Subcutaneous abdominal adipose tissue (tissue), 5 donors: Measurements from ENCODE around the gene APOB.

Experiments used
- H3K27ac ChIP-seq: one replicate; pipeline ENCODE4 v1.7.0; 2013; ENCODE audit warnings: low read depth, mild to moderate bottlenecking, inconsistent platforms, low read length, moderate library complexity
- H3K27me3 ChIP-seq, 5 donors: one replicate each; pipeline ENCODE4 v1.7.0; 2013; ENCODE audit warnings: low read length in 5 of 5, inconsistent platforms in 1 of 5; ENCODE audit not compliant: control insufficient read depth in 5 of 5, insufficient read depth in 4 of 5
- H3K36me3 ChIP-seq, 5 donors: one replicate each; pipeline ENCODE4 v1.7.0; 2013; ENCODE audit warnings: low read length in 5 of 5; ENCODE audit not compliant: control insufficient read depth in 5 of 5, insufficient read depth in 5 of 5
- H3K4me1 ChIP-seq, 5 donors: one replicate each; pipeline ENCODE4 v1.7.0; 2013; ENCODE audit warnings: low read length in 5 of 5, mild to moderate bottlenecking in 3 of 5, moderate library complexity in 1 of 5; ENCODE audit not compliant: control insufficient read depth in 5 of 5, insufficient read depth in 5 of 5
- H3K4me3 ChIP-seq, 5 donors: one replicate each; pipeline ENCODE4 v1.7.0; 2013; ENCODE audit warnings: low read length in 5 of 5, low read depth in 1 of 5
- H3K9ac ChIP-seq, 5 donors: one replicate each; pipeline ENCODE4 v1.7.0; 2013; ENCODE audit warnings: low read length in 5 of 5, mild to moderate bottlenecking in 4 of 5, moderate library complexity in 3 of 5
- H3K9me3 ChIP-seq, 5 donors: one replicate each; pipeline ENCODE4 v1.7.0; 2013; ENCODE audit warnings: low read length in 5 of 5; ENCODE audit not compliant: control insufficient read depth in 5 of 5
- donor health status: healthy.
- donor health status: healthy.
- donor health status: healthy.
- donor health status: healthy.
- donor health status: healthy.

The APOB gene

DNA sequence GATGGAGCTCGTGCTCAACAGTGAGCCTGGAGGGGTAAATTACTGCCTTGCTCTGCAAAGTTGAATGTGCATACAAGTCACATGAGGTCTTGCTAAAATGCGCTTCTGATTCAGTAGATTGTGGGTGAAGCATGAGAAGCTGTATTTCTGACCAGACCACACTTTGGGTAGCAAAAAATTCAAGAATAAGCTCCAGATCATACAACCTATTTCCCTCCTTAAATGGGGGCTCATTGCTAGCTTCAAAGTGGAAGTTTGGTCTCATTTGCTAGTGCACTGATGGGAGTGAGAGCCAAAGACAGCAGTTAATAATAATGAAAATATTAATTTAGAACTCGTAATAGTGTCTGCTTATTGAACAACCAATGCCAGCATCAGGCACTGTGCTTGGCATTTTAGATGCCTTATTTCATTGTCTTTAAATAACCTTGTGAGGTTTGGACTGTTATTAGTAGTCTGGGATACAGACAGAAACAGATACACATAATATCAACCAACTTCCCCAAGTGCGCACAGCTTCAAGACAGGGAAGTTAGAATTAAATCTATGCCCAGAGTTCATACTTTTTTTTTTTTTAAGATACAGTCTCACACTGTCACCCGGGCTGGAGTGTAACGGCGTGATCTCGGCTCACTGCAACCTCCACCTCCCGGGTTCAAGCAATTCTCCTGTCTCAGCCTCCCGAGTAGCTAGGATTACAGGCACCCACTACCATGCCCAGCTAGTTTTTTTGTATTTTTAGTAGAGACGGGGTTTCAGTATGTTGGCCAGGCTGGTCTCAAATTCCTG, 18.0 kb downstream of the APOB start:
- H3K9me3 ChIP-seq, result no peaks in the 10 kb centered on the region
- no peak overlapping the region for H3K9ac ChIP-seq
- H3K4me1 ChIP-seq, result no peaks in the 10 kb centered on the region
- H3K27me3 ChIP-seq, result no peaks in the 10 kb centered on the region
- no peak overlapping the region for H3K27ac ChIP-seq
- no peak overlapping the region for H3K4me3 ChIP-seq
- H3K36me3 ChIP-seq, result peaks cover 0 to 28% (median 3%) of the 10 kb centered on the region in 5 donors

GRCh38 chr2:21024722-21025389, 19.0 kb downstream of the APOB start:
- H3K9ac ChIP-seq, result no peak overlapping the region
- H3K36me3 ChIP-seq, result peaks cover 0 to 28% (median 3%) of the 10 kb centered on the region in 5 donors
- H3K4me3 ChIP-seq, result no peak overlapping the region
- no peaks in the 10 kb centered on the region for H3K4me1 ChIP-seq
- H3K27ac ChIP-seq, result no peak overlapping the region
- no peaks in the 10 kb centered on the region for H3K27me3 ChIP-seq
- no peaks in the 10 kb centered on the region for H3K9me3 ChIP-seq

GRCh38 chr2:21024198-21024597, 19.7 kb downstream of the APOB start:
- Histone ChIP-seq H3K27me3 (no peaks in the 10 kb centered on the region), H3K27ac (no peak overlapping the region), H3K4me1 (no peaks in the 10 kb centered on the region), H3K4me3 (no peak overlapping the region), H3K9ac (no peak overlapping the region), H3K36me3 (peaks cover 0 to 28% (median 3%) of the 10 kb centered on the region in 5 donors), H3K9me3 (no peaks in the 10 kb centered on the region)

GRCh38 chr2:21023419-21024181, 20.3 kb downstream of the APOB start:
- Histone ChIP-seq H3K27ac (no peak overlapping the region), H3K4me1 (no peaks in the 10 kb centered on the region), H3K36me3 (peaks cover 0 to 31% (median 3%) of the 10 kb centered on the region in 5 donors)

GRCh38 chr2:21022792-21023367, 21.0 kb downstream of the APOB start:
- no peaks in the 10 kb centered on the region for H3K9me3 ChIP-seq
- H3K36me3 ChIP-seq, result peaks cover 0 to 24% (median 3%) of the 10 kb centered on the region in 5 donors

More at GRCh38 chr2:21023419-21024181, 20.3 kb downstream of the APOB start:
- H3K4me3 ChIP-seq, result no peak overlapping the region
- no peak overlapping the region for H3K9ac ChIP-seq
- no peaks in the 10 kb centered on the region for H3K9me3 ChIP-seq
- no peaks in the 10 kb centered on the region for H3K27me3 ChIP-seq

GRCh38 chr2:21021430-21021829, 22.4 kb downstream of the APOB start:
- H3K4me3 ChIP-seq, result no peak overlapping the region
- no peaks in the 10 kb centered on the region for H3K9me3 ChIP-seq
- no peak overlapping the region for H3K27ac ChIP-seq
- peaks cover 0 to 7% (median 0%) of the 10 kb centered on the region in 5 donors for H3K4me1 ChIP-seq
- H3K27me3 ChIP-seq, result no peaks in the 10 kb centered on the region
- peaks cover 0 to 26% (median 5%) of the 10 kb centered on the region in 5 donors for H3K36me3 ChIP-seq
- no peak overlapping the region for H3K9ac ChIP-seq

More at GRCh38 chr2:21022792-21023367, 21.0 kb downstream of the APOB start:
- no peak overlapping the region for H3K9ac ChIP-seq
- no peak overlapping the region for H3K27ac ChIP-seq
- no peak overlapping the region for H3K4me3 ChIP-seq
- H3K4me1 ChIP-seq, result no peaks in the 10 kb centered on the region
- no peaks in the 10 kb centered on the region for H3K27me3 ChIP-seq

DNA sequence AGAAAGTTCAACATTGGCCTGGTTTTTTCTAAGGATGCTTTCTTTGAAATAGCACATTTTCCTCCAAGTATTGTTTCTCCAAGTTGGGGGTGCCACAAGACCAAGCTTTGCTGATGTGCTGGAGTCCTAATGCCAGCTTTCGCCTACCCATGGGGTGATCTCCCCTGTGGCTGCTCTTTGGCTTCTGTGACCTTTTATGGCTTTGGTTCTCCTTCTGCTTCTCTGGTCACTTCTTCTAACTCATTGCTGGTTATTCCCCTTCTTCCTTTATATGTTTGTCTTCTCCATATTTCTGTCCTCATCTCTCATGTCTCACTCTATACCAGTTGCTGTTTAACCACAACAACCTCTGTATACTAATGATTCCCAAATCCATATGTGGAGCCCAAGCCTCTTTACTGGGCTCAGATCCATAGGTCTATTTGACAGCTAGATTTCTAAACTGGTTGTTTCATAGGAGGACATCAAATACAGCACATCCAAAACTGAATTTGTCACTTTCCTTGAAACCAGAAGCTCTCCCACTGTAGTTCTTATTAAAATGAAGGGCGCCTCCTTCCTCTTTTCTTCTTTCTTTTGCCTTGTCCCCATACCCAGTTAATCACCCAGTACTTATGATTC, 23.1 kb downstream of the APOB start:
- Histone ChIP-seq H3K4me1 (peaks cover 0 to 7% (median 0%) of the 10 kb centered on the region in 5 donors), H3K9ac (no peak overlapping the region), H3K27ac (no peak overlapping the region), H3K9me3 (no peaks in the 10 kb centered on the region), H3K36me3 (peaks cover 0 to 24% (median 8%) of the 10 kb centered on the region in 5 donors), H3K27me3 (no peaks in the 10 kb centered on the region), H3K4me3 (no peak overlapping the region)

DNA sequence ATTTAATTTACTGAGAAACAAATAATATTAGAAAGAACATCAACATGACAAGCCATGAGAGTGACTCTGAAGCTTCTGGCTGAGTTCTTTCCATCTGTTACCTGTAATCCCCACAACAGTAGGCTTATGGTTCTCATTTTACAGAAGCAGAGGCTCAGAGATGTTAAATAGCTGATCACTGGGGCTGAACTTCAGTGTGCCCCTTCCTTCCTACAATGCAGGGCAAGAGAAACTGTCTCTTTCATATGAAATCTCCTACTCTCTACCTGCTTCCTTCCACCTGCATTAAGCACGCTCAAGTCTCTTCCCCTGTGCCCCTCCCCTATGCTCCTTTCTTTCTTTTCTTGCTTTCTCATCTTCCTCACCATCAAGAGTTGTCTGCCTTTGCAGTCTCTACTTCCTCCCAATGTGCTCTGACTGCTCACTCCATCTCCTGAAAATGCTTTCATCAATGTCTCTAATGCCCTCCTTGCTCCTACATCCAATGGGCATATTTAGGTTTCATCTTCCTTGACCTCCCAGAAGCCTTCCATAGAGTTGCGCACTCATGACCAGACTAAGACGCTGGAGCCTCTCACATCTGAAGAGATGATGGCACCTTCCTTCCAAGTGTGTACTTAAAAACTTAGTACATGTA, 23.7 kb downstream of the APOB start:
- Histone ChIP-seq H3K27ac (no peak overlapping the region), H3K36me3 (peaks cover 0 to 21% (median 8%) of the 10 kb centered on the region in 5 donors), H3K9me3 (no peaks in the 10 kb centered on the region), H3K9ac (no peak overlapping the region), H3K4me3 (no peak overlapping the region), H3K27me3 (no peaks in the 10 kb centered on the region), H3K4me1 (peaks cover 0 to 7% (median 0%) of the 10 kb centered on the region in 5 donors)

GRCh38 chr2:21019678-21020021, 24.2 kb downstream of the APOB start:
- Histone ChIP-seq H3K27ac (no peak overlapping the region), H3K9me3 (no peaks in the 10 kb centered on the region), H3K9ac (no peak overlapping the region), H3K4me1 (peaks cover 0 to 7% (median 0%) of the 10 kb centered on the region in 5 donors), H3K27me3 (no peaks in the 10 kb centered on the region), H3K36me3 (peaks cover 0 to 20% (median 8%) of the 10 kb centered on the region in 5 donors), H3K4me3 (no peak overlapping the region)
